ENCODE data around the gene VPS37D.
"Not testable (repeated sequence)": the region's sequence is repeated elsewhere in the genome, so short reads cannot be mapped to it uniquely, and the experiment has no call there.

The VPS37D gene

DNA sequence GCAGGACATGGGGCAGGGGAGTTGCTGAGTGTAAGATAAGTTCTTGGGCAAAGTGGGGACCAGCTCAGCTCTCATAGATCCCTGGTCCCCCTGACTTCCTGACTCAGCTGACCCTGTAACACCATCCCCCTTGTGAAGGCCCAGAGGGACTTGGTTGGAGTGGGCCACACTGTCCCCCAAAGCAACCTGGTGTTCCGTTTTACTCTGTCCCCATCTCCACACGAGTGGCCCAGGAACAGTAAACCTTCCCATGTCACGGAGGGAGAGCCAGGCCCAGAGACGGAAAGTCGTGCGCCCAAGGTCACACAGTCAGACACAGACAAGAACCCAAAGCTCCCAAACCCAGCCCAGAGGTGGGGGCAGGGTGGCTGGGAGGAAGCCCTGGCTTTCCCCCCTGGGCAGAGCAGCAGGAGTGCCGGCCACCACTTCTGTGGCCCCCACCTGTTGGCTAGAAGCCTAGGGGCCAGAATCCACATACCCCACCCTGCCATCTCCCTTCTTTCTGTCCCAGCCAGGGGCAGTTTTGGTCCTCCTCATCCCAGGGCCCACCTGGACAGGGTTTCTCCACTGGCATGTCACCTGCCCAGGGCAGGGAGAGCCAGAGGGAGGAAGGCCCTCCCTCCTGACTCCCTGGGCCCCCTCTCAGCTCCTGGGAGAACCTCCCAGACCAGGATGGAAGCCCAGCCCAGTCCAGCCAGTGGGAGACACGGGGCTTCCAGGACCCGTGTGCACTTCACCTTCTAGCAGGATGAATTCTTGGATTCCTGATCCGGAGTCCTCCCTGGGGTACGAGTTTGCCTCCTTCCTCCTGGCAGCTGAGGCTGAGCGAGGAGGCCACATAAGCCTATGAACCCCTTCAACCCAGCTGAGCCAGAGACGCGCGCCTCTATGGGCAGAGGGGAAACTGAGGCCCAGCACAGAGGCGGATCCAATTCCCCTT is 20.6 kb upstream of the VPS37D start:
- no peak for DNase-seq (ENCODE audit: low spot score)

DNA sequence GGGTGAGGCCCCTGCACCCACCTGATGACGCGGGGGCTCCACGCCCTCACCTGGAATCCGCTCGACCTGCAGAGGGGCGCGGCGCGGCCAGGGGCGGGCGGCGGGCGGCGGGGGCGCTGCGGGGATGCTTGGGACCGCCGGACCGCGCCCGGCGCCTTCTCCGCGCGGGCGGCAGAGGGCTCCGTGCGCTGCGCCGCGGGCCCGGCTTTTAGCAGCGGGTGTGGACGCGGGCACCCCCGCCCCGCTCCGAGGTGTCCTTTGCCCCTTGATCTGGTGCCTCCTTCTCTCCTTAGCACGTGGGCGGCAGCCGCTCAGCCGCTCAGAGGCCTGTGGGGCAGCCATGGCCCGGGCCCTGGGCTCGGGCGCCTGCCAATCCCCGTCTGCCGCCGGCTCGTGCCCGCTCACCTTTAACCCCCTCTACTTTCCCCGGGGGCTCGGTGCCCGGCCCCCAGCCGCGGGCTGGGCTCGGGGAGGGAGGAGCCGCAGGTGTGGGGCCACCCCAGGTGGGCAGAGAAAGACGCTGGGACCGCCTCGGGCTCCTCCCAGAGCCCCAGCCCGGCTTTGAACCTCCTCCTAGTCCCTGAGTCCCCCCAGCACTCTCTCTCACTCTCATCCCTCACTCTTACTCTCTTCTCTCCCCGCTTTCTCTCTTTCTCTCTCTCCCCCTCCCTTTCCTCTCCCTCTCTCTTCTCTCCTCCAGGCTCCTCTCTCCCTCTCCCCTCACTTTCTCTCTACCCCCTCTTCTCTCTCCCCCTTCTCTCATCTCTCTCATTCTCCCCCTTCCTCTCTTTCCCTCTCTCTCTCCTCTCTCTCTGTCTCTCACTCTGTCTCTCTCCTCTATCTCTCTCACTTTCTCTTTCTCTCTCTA is 19.7 kb upstream of the VPS37D start:
- no peak for DNase-seq (ENCODE audit: low spot score)

DNA sequence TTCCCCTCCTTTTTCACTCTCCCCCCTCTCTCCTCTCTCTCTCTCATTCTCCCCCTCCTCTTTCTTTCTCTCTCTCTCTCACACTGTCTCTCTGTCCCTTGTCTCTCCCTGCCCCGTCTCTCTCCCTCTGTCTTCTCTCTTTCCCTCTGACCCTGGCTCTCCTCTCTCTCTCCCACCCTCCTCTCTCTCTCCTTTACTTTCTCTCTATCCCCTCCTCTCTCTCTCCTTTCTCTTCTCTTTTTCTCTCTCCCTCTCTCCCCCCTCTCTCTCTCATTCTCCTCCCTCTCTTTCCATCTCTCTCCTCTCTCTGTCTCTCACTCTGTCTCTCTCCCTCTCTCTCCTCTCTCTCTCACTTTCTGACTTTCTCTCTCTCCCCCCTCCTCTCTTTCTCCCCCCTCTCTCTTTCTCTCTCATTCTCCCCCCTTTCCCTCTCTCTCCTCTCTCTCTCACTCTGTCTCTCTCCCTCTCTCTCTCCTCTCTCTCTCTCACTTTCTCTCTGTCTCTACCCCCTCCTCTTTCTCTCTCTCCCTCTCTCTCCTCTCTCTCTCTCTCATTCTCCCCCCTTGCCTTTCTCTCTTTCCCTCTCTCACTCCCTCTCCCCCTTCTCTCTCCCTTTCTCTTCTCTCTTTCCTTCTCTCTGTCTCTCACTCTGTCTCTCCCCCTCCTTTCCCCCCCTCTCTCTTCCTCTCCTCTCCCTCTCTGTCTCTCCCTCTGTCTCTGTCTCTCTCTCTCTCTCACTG is 18.9 kb upstream of the VPS37D start:
- DNase-seq (ENCODE audit: low spot score), result no peak

DNA sequence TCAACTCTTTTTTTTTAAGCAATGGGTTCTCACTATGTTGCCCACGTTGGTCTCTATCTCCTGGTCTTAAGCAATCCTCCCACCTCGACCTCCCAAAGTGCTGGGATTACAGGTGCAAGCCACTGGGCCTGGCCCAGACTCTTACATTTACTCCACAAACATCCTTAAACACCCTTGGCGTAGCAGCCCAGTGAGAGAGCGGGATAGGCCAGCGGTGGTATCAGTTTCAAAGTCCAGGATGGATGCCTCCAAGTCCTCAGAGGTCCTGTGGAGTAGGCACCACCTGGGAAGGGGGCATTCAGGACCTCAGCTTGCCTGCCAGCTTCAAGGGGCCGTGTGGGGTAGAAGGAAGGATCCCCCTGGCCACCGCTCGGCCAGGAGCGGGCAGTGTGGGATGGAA is 18.1 kb upstream of the VPS37D start:
- DNase-seq (ENCODE audit: low spot score), result no peak

DNA sequence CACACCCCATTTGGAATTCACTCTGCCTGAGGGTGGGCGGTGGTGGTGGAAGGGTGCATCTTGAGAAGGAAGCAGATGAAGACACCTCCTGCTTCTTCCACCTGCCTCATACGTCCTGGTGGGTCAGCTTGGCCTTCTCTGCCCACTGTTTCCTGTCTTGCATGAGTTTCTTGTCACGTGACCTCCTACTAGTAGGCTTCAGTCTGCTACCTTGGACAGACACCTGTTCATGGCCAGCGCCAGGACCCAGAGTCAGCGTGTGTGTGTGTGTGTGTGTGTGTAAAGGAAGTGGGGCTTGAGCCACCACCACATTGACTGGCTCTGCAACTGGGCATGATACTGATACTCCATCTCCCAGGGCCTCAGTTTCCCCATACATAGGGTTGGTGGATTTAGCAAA is 17.1 kb upstream of the VPS37D start:
- DNase-seq (ENCODE audit: low spot score), result no peak

DNA sequence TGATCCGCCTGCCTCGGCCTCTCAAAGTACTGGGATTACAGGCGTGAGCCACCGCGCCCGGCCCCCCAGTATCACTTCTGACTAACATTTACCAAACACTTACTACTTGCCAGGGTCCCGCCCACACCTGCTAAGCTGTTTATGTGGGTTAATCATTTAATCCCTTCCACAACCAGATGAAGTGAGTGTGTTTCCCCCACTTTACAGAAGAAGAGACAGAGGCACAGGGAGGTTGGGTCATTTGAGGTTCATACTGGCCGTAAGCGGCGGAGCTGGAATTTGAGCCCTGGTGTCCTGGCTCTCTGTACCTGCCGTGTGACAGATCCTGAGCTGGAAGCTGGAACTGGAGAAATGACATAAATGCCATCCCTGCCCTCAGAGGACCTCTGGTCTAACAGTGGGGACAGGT is 15.1 kb upstream of the VPS37D start:
- no peak for DNase-seq (ENCODE audit: low spot score)

DNA sequence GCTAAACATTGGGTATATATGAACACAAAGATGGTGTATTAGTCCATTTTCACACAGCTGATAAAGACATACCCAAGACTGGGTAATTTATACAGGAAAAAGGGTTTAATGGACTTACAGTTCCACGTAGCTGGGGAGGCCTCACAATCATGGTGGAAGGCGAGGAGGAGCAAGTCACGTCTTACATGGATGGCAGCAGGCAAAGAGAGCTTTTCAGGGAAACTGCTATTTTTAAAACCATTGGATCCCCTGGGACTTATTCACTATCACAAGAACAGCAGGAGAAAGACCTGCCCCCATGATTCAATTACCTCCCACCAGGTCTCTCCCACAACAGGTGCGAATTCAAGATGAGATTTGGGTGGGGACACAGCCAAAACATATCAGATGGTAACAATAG is 12.3 kb upstream of the VPS37D start:
- DNase-seq (ENCODE audit: low spot score), result not testable (repeated sequence)

DNA sequence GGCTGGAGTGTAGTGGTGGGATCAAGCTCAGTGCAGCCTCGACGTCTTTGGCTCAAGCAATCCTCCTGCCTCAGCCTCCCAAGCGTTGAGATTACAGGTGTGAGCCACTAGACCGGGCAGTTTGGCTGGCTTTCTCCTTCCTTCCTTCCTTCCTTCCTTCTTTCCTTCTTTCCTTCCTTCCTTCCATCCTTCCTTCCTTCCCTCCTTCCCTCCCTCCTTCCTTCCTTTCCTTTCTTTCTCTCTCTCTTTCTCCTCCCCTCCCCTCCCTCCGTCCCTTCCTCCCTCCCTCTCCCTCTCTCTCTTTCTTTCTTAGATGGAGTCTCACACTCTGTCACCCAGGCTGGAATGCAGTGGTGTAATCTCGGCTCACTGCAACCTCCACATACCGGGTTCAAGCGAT is 7.6 kb upstream of the VPS37D start:
- no peak for DNase-seq (ENCODE audit: low spot score)

DNA sequence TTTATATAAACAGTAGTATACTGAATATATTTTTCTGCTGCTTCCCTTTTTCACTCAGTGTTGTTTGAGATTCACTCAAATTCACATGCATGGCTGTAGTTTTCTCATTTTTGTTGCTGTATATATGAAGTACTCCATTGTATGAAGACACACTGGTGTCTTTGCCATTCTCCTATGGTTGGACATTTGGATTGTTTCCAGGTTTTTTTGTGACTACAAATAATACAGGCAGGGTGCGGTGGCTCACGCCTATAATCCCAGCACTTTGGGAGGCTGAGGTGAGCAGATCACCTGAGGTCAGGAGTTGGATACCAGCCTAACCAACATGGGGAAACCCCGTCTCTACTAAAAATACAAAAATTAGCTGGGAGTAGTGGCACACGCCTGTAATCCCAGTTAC is 7.0 kb upstream of the VPS37D start:
- DNase-seq (ENCODE audit: low spot score), result not testable (repeated sequence)

DNA sequence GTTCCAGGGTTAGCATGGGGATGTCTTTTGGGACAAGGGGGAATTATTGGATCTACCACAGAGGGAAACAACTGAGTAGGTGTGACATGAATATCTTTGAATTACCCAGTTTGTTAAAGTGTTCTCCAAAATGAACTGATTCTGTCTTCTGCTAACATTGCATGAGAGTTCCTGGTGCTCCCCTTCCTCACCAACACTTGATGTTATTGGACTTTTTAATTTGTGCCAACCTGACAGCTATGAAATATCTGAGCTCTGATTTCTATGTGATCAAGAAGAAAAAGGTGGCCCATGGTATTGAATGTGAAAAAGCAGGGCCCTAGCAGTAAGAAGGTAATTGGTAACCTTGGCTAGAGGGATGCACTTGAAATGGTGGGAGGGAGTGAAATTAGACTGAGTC is 4.6 kb upstream of the VPS37D start:
- DNase-seq (ENCODE audit: low spot score), result no peak

DNA sequence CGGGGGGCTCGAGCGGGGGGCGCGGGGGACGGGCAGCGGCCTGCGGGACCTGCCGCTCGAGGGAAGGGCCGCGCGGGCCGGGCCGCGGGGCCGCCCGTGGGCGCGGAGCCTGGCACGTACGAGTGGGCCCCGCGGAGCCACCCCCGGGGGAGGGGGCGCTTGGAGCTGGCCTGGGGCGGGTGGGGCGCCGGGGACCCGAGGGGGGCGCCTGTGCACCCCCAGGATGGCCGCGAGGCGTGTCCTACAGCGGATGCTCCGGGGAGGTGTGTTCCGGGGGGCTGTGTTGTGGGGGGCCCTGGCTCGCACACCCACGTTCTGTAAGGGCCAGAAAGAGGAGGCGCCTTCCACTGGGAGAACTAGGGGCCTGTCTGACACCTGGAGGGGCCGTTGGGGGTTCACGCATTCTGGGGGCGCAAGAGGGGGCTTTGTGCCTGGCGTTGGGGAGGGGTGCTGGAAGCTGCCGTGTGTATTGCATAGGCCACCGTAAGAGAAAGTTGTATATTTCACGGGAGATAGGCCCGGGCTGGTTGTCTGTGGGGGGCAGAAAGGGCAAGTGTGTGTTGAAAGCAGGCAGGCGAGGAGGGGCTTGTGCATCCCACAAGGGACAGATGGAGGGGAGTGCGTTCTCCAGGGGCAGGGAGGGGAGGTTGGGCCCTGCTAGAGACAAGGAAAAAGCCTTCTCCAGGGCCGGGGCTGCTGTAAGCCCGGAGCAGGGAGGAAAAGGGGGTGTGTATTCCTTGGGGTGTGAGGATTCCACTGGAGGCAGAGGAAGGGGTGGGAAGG is 663 bp downstream of the VPS37D start:
- no peak for DNase-seq (ENCODE audit: low spot score)

DNA sequence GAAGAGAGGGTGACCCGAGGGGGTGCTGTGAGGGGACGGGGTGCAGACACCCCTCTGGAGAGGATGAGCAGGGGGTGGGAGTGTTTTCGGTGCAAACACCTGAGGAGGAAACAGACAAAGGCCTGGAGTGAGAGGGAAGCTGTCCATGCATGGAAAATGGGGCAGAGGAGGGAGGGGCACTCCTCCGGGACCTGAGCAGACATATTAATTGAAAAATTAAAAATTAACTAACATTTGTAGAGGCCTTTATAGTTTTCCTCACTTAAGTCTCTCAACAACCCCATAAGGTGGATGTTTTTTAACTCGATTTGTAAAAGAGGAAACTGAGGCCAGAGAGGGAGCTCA is 1.2 kb downstream of the VPS37D start:
- DNase-seq (ENCODE audit: low spot score), result no peak

DNA sequence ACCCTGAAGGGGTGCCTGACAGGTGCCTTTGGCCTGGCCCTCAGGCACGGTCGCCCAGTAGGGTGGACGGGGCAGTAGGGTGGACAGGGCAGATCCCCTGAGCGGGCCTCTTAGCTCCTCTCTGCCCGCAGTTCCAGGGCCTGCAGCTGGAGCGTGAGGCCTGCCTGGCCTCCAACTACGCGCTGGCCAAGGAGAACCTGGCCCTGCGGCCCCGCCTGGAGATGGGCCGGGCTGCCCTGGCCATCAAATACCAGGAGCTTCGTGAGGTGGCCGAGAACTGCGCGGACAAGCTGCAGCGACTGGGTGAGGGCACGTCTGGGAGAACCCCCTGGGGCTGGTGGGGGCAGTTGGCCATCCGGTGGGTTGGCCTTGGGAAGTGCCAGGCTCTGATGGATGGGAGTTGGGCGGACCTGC is 1.7 kb downstream of the VPS37D start:
- DNase-seq (ENCODE audit: low spot score), result no peak

DNA sequence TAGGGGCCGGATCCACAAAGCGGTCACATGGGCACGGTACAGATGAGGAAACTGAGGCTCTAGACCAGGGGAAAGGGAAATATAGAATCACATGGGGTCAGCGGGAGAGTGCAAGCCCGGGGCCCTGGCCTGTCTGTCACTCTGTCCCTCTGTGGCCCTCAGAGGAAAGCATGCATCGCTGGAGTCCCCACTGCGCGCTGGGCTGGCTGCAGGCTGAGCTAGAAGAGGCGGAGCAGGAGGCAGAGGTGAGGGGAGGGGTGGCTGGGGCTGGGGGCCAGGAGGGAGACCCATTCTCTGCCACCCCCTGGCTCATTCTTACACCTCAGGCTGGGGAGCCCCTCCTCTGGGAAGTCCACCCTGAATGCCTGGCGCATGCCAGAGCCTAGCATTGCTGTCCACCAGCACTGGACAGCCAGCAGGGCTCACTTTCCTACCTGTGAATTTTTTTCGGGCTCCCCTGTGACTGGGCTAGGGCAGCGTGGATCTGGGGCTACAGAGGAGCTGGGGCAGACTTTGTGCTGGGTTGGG is 2.3 kb downstream of the VPS37D start:
- no peak for DNase-seq (ENCODE audit: low spot score)

DNA sequence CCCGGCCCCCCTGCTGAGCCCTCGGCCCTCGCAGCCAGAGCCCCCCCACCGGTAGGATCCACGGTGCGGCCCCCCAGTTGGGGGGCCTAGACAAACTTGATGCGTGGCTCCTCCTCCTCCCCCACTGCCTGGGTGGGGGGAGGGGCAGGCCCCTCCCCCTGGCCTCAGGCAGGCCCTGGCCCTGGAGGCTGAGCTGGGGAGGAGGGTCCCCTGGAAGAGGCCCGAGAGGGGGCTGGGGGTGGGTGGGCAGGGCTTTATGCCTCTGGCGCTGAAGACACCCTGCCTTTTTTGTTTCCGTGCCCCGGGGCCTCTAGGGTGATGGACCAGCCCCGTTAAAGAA is 3.7 kb downstream of the VPS37D start:
- DNase-seq (ENCODE audit: low spot score), result no peak

DNA sequence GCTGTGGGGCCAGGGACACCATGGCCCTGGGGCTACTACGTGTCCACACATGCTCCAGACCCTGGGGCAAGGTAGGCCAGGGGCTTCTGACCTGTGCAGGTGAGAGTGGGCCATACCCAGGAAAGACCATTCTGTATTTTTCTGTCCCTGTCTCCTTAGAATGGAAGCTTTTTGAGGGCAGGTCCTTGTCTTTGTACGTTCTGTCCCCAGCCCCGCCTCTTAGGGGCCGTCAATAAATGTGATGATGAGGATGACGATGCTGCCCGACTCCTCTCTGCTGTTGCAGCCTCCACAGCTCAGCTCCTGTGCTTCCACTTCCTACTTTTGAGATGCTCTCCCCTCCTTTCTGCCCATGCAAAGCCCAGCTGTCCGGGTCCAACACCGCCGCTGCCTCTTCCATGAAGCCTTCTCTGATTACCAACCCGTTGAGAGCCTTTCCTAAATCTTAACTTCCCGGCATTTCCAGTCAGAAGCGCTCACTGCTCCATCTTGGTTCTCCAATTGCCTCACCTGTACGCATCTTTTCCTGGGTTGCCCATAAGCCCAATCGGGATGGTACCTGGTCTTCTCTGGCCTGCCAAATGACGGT is 4.3 kb downstream of the VPS37D start:
- no peak for DNase-seq (ENCODE audit: low spot score)

DNA sequence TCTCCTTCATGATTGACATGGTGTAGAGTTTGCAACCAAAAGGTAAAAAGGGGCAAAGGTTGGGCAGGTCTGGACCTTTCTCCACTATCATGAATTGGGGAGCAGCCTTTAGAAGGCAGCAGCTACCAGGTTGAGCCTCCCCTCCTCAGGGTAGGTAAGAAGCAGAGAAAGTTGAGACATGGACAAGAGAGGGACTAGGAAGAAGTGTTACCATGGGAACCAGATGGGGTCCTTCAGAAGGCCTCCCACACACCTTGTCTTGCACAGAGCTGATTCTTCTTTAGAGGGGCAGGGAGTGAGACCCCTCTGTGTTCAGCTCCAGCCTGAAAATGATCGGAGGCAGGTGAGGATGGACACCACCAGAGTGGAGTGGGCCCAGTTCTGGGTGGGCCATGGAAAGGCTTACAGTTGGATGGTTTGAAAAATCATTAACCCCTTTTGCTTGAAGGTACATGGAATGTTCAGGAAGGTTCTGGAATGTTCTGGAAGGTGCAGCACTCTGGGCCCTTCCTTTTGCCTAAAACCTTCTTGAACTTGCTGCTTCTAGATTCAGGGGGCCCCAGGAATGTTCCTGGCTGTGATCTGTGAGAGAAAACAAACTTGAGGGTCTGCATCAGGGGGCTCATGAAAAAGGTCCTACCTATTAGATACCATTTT is 7.0 kb downstream of the VPS37D start:
- no peak for DNase-seq (ENCODE audit: low spot score)

DNA sequence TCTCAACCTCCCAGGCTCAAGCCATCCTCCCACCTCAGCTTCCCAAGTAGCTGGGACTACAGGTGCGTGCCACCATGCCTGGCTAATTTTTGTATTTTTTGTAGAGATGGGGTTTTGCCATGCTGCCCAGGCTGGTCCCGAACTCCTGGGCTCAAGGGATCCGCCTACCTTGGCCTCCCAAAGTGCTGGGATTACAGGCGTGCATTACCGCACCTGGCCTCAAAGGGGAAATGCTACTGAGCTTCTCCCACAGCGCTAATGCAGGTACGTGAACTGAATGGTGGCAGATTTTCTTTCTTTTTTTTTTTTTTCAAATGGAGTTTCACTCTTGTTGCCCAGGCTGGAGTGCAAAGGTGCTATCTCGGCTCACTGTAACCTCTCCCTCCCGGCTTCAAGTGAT is 8.4 kb downstream of the VPS37D start:
- not testable (repeated sequence) for DNase-seq (ENCODE audit: low spot score)

DNA sequence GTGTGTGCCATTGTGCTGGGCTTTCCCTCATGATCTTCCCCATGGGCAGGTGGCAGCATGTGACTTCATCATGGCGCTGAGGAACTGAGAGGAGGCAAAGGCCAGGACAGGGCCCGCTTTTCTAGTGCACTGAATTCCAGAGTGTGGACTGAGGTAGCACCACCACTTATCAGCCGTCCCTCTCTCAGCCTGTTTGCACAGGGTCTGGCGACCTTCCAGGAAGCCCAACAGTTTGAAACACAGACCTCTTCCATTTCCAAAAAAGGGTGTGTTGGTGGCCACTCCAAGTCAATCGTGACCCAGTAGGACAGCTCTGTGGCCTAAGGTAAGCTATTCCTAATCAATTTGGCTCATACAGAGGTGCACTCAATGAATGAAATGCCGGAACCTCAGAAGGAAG is 11.2 kb downstream of the VPS37D start:
- no peak for DNase-seq (ENCODE audit: low spot score)

DNA sequence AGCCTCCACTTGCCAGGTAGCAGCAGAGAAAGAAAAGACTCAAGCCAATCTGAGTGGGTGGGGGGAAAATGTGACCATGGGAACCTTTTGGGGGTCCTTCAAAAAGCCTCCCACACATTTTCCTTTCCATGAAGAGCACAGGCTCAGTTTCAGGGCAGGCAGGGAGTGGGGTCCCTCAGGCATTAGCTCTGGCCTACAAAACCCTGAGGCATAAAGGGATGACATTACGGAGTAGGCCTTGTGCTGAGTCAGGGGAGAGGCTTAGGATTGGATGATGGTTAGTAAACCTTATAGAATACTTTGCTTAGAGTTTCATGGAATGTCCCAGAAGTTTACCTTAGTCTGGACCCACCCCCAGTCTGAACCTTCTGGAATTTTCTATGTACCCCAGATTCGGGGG is 12.1 kb downstream of the VPS37D start:
- no peak for DNase-seq (ENCODE audit: low spot score)

DNA sequence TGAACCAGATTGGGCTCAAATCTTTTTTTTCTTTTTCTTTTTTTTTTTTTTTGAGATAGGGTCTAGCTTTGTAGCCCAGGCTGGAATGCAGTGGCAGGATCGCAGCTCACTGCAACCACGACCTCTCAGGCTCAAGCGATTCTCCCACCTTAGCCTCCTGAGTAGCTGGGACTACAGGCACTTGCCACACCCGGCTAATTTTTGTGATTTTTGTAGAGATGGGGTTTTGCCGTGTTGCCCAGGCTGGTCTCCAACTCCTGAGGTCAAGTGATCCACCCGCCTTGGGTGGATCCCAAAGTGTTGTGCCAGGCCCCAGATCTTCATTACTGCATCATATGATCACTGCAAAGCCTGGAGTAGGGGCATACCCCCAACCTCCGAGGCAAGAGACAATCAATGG is 12.9 kb downstream of the VPS37D start:
- no peak for DNase-seq (ENCODE audit: low spot score)
